HG02943 (cell line): ENCODE data around the gene ZKSCAN7.
A peak's percentile ranks its signal among the peaks of the same experiment; 100 is the strongest.
"Not testable (repeated sequence)": the region's sequence is repeated elsewhere in the genome, so short reads cannot be mapped to it uniquely, and the experiment has no call there.

Experiments
- ATAC-seq: cut with Tn5 transposase; IDR thresholded peaks from one replicate; pipeline ENCODE4 v1.9.1; 2021; ENCODE audit warnings: mild to moderate bottlenecking, low read depth, moderate library complexity; ENCODE audit not compliant: unreplicated experiment

The ZKSCAN7 gene

GRCh38 chr3:44554626-44555592, at the start of gene ZKSCAN7:
Gene ZKSCAN7 (plus strand): TSS chr3:44555193. CDS start chr3:44557048, 1,855 bp downstream.
- ATAC-seq = peak; percentile 74

GRCh38 chr3:44506556-44506955, 48.4 kb upstream of the ZKSCAN7 start:
- no peak for ATAC-seq

GRCh38 chr3:44506961-44507360, 48.0 kb upstream of the ZKSCAN7 start:
- no peak for ATAC-seq

- no peak for ATAC-seq
Measured at GRCh38 chr3:44509393-44509921, 45.5 kb upstream of the ZKSCAN7 start.

DNA sequence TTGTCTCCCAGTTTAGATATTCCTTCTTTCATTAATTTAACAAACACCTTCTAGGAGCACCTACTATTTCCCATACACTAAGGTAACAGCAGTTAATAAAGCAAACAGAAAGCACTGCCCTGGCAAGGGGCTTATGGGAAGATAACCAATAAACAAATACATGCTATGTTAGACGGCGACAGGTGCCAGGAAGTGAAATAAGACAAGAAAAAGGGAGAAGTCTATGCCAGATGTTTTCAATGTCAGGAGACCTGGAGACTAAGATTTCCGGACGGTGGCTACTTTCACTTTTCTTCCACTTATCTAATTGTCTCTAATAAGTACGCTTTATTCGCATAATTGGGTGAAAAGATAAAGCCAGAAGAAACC, 45.0 kb upstream of the ZKSCAN7 start:
- peak; percentile 45 for ATAC-seq

DNA sequence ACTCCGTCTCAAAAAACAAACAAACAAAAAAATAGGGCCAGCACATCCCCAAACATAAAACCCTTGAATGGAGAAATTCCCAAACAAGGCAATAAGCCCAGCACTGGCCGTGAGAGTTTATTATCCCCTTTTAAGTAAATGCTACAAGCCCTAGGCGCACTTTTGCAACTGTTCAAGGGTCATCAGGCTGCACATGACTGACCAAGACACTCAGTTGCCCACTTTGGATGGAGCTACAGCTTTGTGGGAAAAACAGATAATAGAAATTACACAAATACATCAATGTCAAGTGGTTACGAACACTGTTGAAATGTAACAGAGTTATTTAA, 43.8 kb upstream of the ZKSCAN7 start:
- ATAC-seq = no peak

GRCh38 chr3:44513513-44513912, 41.5 kb upstream of the ZKSCAN7 start:
- ATAC-seq = no peak

DNA sequence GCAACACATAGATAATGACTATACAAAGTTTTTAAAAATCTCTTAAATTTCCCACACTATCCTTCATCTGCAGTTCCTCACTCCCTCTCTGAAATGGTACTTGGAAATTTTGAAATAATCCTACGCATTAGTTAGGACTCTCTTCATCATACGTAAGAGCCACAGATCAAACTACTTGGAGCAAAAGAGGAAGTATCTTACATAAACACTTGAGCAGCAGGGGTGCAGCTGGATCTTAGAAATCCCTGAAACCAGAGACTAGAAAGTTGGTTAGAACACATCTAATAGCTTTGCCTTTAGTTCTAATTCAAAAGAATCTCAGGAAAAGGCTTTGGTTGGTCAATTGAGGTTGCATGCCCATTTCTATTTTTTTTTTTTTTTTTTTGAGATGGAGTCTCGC, 38.8 kb upstream of the ZKSCAN7 start:
- ATAC-seq = no peak

GRCh38 chr3:44518782-44519156, 36.2 kb upstream of the ZKSCAN7 start:
- no peak for ATAC-seq

DNA sequence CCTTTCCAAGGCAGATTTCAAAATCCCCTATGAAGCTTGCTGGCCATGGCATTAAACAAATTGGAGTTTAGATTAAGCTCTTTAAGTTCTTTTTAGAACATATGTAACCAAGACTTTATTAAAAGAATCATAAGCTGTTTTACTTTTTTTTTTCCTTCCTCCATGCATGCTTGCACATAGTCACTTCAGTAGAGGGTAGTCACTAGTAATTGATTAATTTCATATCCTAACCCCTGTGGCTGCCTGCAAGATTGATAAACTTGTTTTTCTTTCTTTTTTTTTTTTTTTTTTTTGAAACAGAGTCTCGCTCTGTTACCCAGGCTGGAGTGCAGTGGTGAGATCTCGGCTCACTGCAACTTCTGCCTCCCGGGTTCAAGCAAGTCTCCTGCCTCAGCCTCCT, 33.3 kb upstream of the ZKSCAN7 start:
- ATAC-seq = no peak

GRCh38 chr3:44522494-44522933, 32.5 kb upstream of the ZKSCAN7 start:
- no peak for ATAC-seq

DNA sequence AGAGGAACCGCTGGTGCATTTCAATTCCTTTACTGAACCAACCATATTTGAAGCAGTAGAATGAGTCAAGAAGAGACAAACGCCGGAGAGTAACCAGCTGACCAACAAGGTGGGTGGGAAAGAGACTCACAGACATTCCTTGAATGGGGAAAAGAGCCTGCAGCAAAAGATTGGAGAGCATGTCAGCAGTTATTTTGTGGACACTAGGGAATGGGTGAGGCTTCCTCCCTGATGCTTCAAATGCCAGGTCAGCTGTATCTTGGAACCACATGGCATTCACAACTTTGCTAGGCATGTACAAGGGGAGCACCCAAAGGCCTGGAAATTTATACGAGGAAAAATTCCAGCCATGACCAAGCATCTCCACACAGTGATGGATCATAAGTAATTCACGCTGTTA, 29.9 kb upstream of the ZKSCAN7 start:
- ATAC-seq = no peak

- no peak for ATAC-seq
Measured at GRCh38 chr3:44529927-44530326, 25.1 kb upstream of the ZKSCAN7 start.

DNA sequence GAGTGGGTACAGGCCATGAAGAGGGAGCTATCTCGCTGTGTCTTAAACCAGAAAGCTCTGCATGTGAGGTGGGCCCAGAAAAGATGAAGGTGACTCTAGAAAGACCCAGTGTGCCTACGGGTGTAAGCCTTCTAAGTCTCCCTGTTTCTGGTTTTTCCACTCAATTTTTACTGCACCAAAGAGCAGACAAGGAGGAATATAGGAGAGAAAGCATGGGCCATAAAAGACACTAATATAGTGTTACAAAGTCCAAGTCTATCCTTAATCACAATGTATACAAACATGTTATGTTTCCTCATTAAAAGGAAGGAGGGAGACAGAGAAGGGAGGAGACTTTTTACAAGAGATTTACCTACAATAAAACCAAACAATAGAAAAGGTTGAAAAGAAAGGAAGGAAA, 24.1 kb upstream of the ZKSCAN7 start:
- ATAC-seq = no peak

DNA sequence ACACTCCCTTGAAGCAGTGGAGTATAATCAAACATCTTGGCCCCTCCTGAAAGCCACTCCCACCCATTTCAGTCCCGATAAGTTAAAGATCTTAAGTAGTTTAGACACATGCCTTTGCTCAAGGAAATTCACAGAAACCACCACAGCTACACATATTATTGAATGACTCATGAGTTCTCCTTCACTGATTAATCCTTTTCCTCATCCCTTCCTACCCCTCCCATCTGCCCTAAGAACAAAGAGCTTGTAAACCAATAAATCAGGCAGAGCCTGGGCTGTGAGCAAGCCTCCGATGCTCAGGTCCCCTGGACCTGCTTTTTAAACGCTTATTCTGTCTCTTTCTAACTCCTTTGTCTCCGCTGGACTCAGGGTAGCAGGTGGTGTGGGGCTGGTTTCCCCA, 20.3 kb upstream of the ZKSCAN7 start:
- ATAC-seq = not testable (repeated sequence)

DNA sequence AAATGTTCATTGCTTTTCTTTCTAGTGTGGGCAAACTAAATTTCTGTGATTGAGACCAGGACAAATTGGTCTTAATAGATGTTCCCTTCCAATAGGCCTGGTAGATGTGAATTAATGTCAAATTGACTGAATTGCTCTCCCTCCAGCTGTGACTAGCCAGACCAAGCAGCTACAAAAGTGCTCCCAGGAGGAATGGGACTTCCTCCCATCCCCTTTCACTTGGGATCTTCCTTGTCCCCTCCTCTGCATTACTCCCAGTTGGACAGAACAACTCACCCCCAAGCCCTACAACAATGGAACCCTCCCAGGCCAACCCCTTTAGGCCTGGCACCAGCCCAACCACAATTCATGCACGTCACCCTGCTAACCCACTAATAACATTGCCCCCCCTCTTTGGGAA, 19.6 kb upstream of the ZKSCAN7 start:
- no peak for ATAC-seq

DNA sequence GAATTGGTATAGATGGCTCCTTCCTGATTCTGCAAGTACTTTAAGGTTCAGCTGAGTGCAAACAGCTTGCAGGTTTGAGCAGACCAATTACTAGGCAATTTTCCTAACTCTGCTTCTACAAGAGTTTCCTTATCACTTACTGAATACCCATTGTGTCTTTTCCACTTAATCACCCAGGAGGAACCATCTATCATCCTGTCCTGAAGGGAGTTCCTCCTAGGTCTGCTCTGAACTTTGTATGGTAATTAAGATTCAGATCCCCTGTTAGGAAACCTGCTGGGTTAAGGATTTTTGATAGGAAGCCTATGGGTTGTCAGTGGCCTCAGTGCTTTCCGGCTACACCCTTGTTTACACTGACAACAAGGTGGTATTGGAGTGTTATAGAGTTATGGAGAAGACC, 10.2 kb upstream of the ZKSCAN7 start:
- ATAC-seq = not testable (repeated sequence)

DNA sequence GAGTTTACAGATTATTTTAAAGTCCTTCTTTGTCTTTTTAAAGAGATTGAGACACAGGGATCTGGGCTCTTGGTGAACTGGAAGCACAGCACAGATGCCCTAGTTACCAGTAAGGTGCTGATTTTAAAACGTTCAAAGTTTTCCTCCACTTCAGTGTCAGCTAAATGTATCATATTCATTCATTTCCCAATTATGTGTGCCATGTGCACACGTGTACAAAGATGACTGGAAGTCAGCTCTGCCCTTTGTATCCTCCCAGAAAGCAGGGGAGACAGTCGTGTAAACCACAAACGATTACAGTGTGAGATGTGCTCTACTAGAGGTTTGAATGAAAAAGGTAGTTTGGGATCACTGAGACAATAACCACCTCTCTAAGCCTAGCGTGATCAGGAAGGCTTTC, 730 bp downstream of the ZKSCAN7 start:
- no peak for ATAC-seq

DNA sequence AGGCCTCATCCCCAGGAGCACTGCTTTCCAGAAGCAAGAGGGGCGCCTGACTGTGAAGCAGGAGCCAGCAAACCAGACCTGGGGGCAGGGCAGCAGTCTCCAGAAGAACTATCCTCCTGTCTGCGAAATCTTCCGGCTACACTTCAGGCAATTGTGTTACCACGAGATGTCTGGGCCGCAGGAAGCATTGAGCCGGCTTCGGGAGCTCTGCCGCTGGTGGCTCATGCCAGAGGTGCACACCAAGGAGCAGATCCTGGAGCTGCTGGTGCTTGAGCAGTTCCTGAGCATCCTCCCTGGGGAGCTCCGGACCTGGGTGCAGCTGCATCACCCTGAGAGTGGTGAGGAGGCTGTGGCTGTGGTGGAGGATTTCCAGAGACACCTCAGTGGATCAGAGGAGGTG, 2.1 kb downstream of the ZKSCAN7 start:
- no peak for ATAC-seq

DNA sequence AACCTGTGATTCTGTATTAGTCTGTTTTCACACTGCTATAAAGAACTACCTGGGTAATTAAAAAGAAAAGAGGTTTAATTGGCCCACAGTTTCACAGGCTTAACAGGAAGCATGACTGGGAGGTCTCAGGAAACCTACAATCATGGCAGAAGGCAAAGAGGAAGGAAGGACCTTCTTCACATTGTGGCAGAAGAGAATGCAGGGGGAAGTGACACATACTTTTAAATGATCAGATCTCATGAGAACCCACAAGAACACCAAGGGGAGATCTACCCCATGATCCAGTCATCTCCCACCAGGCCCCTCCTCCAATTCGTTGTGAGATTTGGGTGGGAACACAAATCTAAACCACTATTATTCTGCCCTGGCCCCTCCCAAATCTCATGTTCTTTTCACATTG, 6.1 kb downstream of the ZKSCAN7 start:
- ATAC-seq = no peak

DNA sequence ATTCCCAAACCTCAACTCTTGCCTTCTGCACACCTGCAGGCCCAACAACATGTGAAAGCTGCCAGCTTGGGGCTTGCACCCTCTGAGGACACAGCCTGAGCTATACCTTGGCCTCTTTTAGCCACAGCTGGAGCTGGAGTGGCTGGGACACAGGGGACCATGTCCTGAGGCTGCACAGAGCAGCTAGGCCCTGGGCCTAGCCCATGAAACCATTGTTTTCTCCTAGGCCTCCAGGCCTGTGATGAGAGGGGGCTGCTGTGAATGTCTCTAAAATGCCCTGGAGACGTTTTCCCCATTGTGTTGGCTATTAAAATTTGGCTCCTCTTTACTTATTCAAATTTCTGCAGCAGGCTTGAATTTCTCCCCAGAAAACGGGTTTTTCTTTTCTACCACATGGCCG, 7.2 kb downstream of the ZKSCAN7 start:
- ATAC-seq = no peak

DNA sequence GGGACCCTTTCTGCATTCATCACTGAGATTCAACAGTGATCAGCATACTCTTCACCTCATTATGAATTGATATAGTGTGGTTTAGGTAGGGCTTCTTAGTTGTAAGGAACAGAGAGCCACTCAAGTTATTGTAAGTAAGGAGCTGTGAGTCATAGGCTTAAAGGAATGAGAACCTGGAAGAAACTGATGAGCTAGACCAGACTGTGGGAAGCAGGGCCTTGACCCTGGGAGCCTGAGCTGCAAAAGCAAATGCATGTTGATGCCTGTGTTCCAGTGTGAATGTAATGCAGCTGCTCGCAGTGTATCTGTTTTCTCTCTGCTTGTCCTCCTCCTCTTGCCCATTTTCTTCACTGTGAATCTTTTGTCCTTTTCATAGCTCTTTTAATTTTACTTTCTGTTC, 13.6 kb downstream of the ZKSCAN7 start:
- ATAC-seq = no peak
